ENCODE results near the gene LPP. TPM values are rescaled to one million over a fixed set of nuclear protein-coding genes. Genes with fewer than 3 reads are reported as not detected.

The LPP gene
- total RNA-seq, 1 donor from 2014 or later: 23.1 TPM

DNA sequence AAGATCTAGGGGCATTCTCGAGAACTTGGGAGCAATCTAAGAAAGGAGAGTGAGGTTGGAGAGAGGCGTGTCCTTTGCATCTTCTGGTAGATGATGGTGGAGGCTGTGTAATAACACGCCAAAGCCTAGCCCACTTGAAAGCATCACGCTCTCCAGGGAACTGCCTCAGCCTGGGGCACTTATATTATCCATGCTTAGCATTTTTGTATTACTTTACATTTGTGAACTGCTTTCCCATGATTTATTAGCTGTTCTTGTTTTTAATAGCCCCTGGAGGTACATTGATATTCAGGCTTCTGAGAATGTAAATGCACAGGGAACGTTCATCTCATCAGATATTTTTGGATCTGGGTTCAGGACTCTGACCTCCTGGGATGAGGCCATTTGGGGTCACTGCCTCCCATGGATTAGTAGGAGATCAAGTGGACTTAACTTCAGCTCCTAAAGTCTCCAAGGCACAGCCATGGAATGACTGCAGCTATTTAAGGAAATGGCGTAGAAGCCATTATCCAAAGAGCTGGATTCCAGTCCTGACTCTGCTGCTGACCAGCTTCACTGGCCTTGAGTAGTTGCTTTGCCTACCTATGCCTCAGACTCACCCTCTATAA is 124.9 kb downstream of the LPP start:
- Mint-ChIP-seq H3K4me3 (ENCODE audit: unreplicated experiment) (no peak overlapping the region), H3K9me3 (ENCODE audit: unreplicated experiment) (no peaks in the 10 kb centered on the region), H3K4me1 (ENCODE audit: low read depth, unreplicated experiment) (peaks cover 13% of the 10 kb centered on the region), H3K27me3 (ENCODE audit: unreplicated experiment) (peaks cover 1% of the 10 kb centered on the region), H3K27ac (ENCODE audit: unreplicated experiment) (no peak overlapping the region), H3K36me3 (ENCODE audit: unreplicated experiment) (no peaks in the 10 kb centered on the region)
- no peak for TF ChIP-seq CTCF (IDR thresholded peaks at IDR 0.05; ENCODE audit: partially characterized antibody, unreplicated experiment)
- no peak for DNase-seq

GRCh38 chr3:188279502-188280335 is 125.8 kb downstream of the LPP start:
- Mint-ChIP-seq H3K36me3 (ENCODE audit: unreplicated experiment) (no peaks in the 10 kb centered on the region), H3K9me3 (ENCODE audit: unreplicated experiment) (no peaks in the 10 kb centered on the region), H3K27me3 (ENCODE audit: unreplicated experiment) (peaks cover 1% of the 10 kb centered on the region), H3K4me1 (ENCODE audit: low read depth, unreplicated experiment) (peaks cover 13% of the 10 kb centered on the region), H3K27ac (ENCODE audit: unreplicated experiment) (peak overlapping the region; percentile 52), H3K4me3 (ENCODE audit: unreplicated experiment) (no peak overlapping the region)
- no peak for DNase-seq
- TF ChIP-seq CTCF (IDR thresholded peaks at IDR 0.05; ENCODE audit: partially characterized antibody, unreplicated experiment): no peak

GRCh38 chr3:188280627-188281026 is 126.7 kb downstream of the LPP start:
- DNase-seq: no peak
- Mint-ChIP-seq H3K4me1 (ENCODE audit: low read depth, unreplicated experiment) (peaks cover 13% of the 10 kb centered on the region), H3K4me3 (ENCODE audit: unreplicated experiment) (no peak overlapping the region), H3K27ac (ENCODE audit: unreplicated experiment) (no peak overlapping the region), H3K36me3 (ENCODE audit: unreplicated experiment) (no peaks in the 10 kb centered on the region), H3K27me3 (ENCODE audit: unreplicated experiment) (no peaks in the 10 kb centered on the region), H3K9me3 (ENCODE audit: unreplicated experiment) (peaks cover 2% of the 10 kb centered on the region)
- TF ChIP-seq CTCF (IDR thresholded peaks at IDR 0.05; ENCODE audit: partially characterized antibody, unreplicated experiment): no peak

DNA sequence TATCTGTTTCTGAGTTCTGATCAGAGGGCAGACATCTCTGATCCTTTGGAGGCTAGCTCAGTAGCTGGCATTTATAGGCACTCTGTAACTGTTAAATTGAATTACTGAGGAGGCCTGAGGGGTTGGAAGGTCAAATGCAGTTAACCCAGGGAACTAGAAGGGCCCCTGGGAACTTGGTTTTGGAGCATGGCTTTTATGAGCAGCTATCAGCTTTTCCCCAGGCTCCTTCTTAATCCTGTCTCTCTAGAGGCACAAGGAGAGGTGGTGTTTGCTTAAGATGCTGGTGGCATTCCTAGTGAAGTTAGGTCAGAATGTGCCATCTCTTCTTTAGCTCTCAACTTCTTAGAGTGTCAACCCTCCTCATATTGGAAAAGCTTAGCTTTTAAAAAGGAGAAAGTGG is 128.9 kb downstream of the LPP start:
- H3K27ac Mint-ChIP-seq (ENCODE audit: unreplicated experiment): no peak overlapping the region
- TF ChIP-seq CTCF (IDR thresholded peaks at IDR 0.05; ENCODE audit: partially characterized antibody, unreplicated experiment): no peak
- peaks cover 25% of the 10 kb centered on the region for H3K4me1 Mint-ChIP-seq (ENCODE audit: low read depth, unreplicated experiment)
- H3K36me3 Mint-ChIP-seq (ENCODE audit: unreplicated experiment): no peaks in the 10 kb centered on the region
- H3K4me3 Mint-ChIP-seq (ENCODE audit: unreplicated experiment): no peak overlapping the region
- peaks cover 3% of the 10 kb centered on the region for H3K9me3 Mint-ChIP-seq (ENCODE audit: unreplicated experiment)
- DNase-seq: no peak
- H3K27me3 Mint-ChIP-seq (ENCODE audit: unreplicated experiment): peaks cover 3% of the 10 kb centered on the region

- Mint-ChIP-seq H3K27me3 (ENCODE audit: unreplicated experiment) (peaks cover 3% of the 10 kb centered on the region), H3K27ac (ENCODE audit: unreplicated experiment) (no peak overlapping the region), H3K4me3 (ENCODE audit: unreplicated experiment) (no peak overlapping the region), H3K9me3 (ENCODE audit: unreplicated experiment) (peaks cover 3% of the 10 kb centered on the region), H3K36me3 (ENCODE audit: unreplicated experiment) (no peaks in the 10 kb centered on the region), H3K4me1 (ENCODE audit: low read depth, unreplicated experiment) (peaks cover 27% of the 10 kb centered on the region)
- no peak for TF ChIP-seq CTCF (IDR thresholded peaks at IDR 0.05; ENCODE audit: partially characterized antibody, unreplicated experiment)
- DNase-seq: no peak
These were observed 129.4 kb downstream of the LPP start for GRCh38 chr3:188283347-188283746.

Data from glutamatergic neuron (in vitro differentiated cells).